ENCODE measurements around the gene AFG1L. TPM values are rescaled to one million over a fixed set of nuclear protein-coding genes. Genes with fewer than 3 reads are reported as not detected.

AFG1L gene
- total and polyA plus RNA-seq, 2 experiments from 2014 or later, result 4.1 to 8.7 TPM

- no peak for TF ChIP-seq CTCF (conservative IDR thresholded peaks at IDR 0.05; ENCODE audit: low read depth in 2 of 2)
- no peak for TF ChIP-seq POLR2AphosphoS5 (IDR thresholded peaks at IDR 0.05; ENCODE audit: low read depth)
These were observed 129.3 kb downstream of the AFG1L start (continued) for GRCh38 chr6:108423982-108424705.

- no peaks in the 10 kb centered on the region; the same call in 1 of the 2 replicates for H3K9me2 ChIP-seq (ENCODE audit: insufficient read depth)
- H3F3A ChIP-seq (replicated peaks; ENCODE audit: low read depth), result no peaks in the 10 kb centered on the region
- no peak overlapping the region for H3K4me2 ChIP-seq
- no peaks in the 10 kb centered on the region for H3K27me3 ChIP-seq (ENCODE audit: insufficient read depth)
- DNase-seq (ENCODE audit: low spot score) (no peak), ATAC-seq (no peak)
- H3K4me1 ChIP-seq (ENCODE audit: insufficient read depth), result no peaks in the 10 kb centered on the region
- no peaks in the 10 kb centered on the region for H3K36me3 Mint-ChIP-seq (ENCODE audit: low read depth)
- H3K4me3 ChIP-seq, result no peak overlapping the region
- H3K27ac ChIP-seq (ENCODE audit: low read depth), result no peak overlapping the region
- H3K79me2 ChIP-seq (replicated peaks; ENCODE audit: insufficient read depth), result no peaks in the 10 kb centered on the region
- H4K20me1 ChIP-seq (replicated peaks; ENCODE audit: insufficient read depth), result no peaks in the 10 kb centered on the region
- H3K36me3 ChIP-seq (ENCODE audit: insufficient read depth), result no peaks in the 10 kb centered on the region
- H3K4me1 Mint-ChIP-seq, result no peaks in the 10 kb centered on the region
- no peaks in the 10 kb centered on the region for H3K9me3 Mint-ChIP-seq
- no peak for TF ChIP-seq EZH2 (IDR thresholded peaks at IDR 0.05; ENCODE audit: low read depth, unreplicated experiment)
- no peak for TF ChIP-seq STAT1 (IDR thresholded peaks at IDR 0.05; ENCODE audit: unreplicated experiment)
- TF ChIP-seq JUNB (IDR thresholded peaks at IDR 0.05; ENCODE audit: unreplicated experiment), result no peak
- no peak for TF ChIP-seq CTCF (conservative IDR thresholded peaks at IDR 0.05; ENCODE audit: low read depth in 2 of 2)
- H2AFZ ChIP-seq, result no peak overlapping the region
- H3K4me3 Mint-ChIP-seq, result no peak overlapping the region
- no peak overlapping the region for H3K27ac Mint-ChIP-seq
- no peaks in the 10 kb centered on the region for H3K27me3 Mint-ChIP-seq (ENCODE audit: insufficient read depth, low read depth, poor library complexity)
These were observed 130.6 kb downstream of the AFG1L start for GRCh38 chr6:108425428-108425827.

- Histone ChIP-seq H3K4me3 (no peak overlapping the region), H4K20me1 (replicated peaks; ENCODE audit: insufficient read depth) (no peaks in the 10 kb centered on the region), H2AFZ (no peak overlapping the region), H3K4me2 (no peak overlapping the region), H3K27ac (ENCODE audit: low read depth) (no peak overlapping the region), H3K27me3 (ENCODE audit: insufficient read depth) (no peaks in the 10 kb centered on the region), H3K4me1 (ENCODE audit: insufficient read depth) (no peaks in the 10 kb centered on the region), H3K9me2 (ENCODE audit: insufficient read depth) (no peaks in the 10 kb centered on the region; the same call in 1 of the 2 replicates), H3K36me3 (ENCODE audit: insufficient read depth) (no peaks in the 10 kb centered on the region), H3K79me2 (replicated peaks; ENCODE audit: insufficient read depth) (no peaks in the 10 kb centered on the region), H3F3A (replicated peaks; ENCODE audit: low read depth) (no peaks in the 10 kb centered on the region)
- H3K4me3 Mint-ChIP-seq, result no peak overlapping the region
- H3K4me1 Mint-ChIP-seq, result no peaks in the 10 kb centered on the region
- no peak for DNase-seq (ENCODE audit: low spot score)
- no peak for TF ChIP-seq JUNB (IDR thresholded peaks at IDR 0.05; ENCODE audit: unreplicated experiment)
- TF ChIP-seq ZNF114 (CRISPR knock-in tag; IDR thresholded peaks at IDR 0.05), result no peak
- no peaks in the 10 kb centered on the region for H3K36me3 Mint-ChIP-seq (ENCODE audit: low read depth)
- no peak overlapping the region for H3K27ac Mint-ChIP-seq
- no peaks in the 10 kb centered on the region for H3K27me3 Mint-ChIP-seq (ENCODE audit: insufficient read depth, low read depth, poor library complexity)
- no peaks in the 10 kb centered on the region for H3K9me3 Mint-ChIP-seq
- ATAC-seq, result no peak
These were observed 137.3 kb downstream of the AFG1L start for GRCh38 chr6:108432143-108432542.

Measured in GM23338 (cell line).